Fibroblast of skin of scalp (primary cell): ENCODE results near the gene ICAM5.
"Not testable (repeated sequence)": the region's sequence is repeated elsewhere in the genome, so short reads cannot be mapped to it uniquely, and the experiment has no call there.

Source experiments
- DNase-seq: peaks from one replicate; pipeline ENCODE4 v3.0.0-alpha.2; 2013

Gene ICAM5

GRCh38 chr19:10270616-10271394 is 18.9 kb upstream of the ICAM5 start, which contains the start of gene ICAM1:
TSS of gene ICAM1 (plus strand) at chr19:10271120. CDS start at chr19:10271160, 40 bp downstream.
- DNase-seq = peak; percentile 38

GRCh38 chr19:10271543-10272086 is 18.1 kb upstream of the ICAM5 start:
- no peak for DNase-seq

GRCh38 chr19:10274589-10274988 is 15.2 kb upstream of the ICAM5 start:
- no peak for DNase-seq

DNA sequence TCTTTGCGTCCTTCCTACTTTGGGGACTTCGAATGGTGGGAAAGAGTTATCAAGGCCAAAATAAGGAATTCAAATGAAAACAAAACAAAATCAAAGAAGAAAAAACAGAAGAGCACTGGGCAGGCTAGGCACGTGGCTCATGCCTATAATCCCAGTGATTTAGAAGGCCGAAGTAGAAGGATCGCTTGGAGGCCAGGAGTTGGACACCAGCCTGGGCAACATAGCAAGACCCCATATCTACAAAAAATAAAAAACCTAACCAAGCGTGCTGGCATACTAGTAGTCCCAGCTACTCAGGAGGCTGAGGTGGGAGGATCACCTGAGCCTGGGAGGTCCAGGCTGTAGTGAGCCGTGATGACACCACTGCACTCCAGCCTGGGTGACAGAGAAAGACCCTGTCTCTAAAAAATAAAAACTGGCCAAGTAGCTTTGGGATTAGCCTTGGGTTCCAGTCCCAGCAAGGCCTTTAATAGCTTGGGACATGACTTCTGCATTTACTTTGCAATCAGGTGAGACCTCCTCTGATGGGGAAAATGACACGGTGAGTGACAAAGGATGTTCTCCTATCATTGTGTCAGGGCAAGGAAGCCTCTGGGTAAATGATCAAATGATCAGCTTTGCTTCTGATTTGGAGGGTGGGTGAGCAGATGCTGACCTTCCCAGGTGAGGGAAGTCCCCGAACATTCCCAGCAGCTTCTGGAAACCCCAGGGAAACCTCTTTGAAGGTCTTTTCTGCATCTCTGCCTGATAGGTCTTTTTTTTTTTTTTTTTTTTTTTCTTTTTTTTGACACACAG is 11.8 kb upstream of the ICAM5 start:
- no peak for DNase-seq

- DNase-seq = no peak
Measured at GRCh38 chr19:10278935-10279334, 10.8 kb upstream of the ICAM5 start.

GRCh38 chr19:10279737-10280442 is 9.9 kb upstream of the ICAM5 start:
- DNase-seq = no peak

DNA sequence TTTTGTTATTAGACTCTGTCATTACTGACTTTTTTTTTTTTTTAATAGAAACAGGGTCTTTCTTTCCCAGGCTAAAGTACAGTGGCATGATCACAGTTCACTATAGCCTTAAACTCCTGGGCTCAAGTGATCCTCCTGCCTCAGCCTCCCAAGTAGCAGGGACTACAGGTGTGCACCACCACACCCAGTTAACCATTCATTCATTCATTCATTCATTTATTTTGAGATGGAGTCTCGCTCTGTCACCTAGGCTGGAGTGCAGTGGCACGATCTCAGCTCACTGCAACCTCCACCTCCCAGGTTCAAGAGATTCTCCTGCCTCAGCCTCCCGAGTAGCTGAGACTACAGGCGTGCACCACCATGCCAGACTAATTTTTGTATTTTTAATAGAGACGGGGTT is 7.7 kb upstream of the ICAM5 start:
- DNase-seq = not testable (repeated sequence)

DNA sequence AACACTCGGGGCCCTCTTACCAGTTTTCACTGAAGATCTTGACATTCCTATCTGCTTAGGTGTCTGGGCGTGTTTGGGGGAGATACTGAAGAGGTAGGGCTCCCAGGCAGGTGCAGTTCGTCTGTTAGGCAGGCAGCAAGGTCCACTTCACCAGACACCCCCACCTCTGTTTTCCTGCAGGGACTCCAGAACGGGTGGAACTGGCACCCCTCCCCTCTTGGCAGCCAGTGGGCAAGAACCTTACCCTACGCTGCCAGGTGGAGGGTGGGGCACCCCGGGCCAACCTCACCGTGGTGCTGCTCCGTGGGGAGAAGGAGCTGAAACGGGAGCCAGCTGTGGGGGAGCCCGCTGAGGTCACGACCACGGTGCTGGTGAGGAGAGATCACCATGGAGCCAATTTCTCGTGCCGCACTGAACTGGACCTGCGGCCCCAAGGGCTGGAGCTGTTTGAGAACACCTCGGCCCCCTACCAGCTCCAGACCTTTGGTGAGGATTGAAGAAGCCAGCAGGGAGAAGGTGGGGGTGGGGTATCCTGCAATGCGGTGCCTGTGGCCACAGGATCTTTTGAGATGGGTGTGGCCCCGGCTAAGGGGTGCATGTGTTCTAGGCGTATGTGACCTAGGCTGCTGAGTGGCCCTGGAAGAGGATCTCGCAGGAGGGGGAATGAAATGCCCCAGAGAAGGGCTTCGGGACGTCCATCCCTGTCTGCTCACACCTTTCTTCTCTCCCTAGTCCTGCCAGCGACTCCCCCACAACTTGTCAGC is 6.3 kb upstream of the ICAM5 start:
- DNase-seq = no peak

- no peak for DNase-seq
Measured at GRCh38 chr19:10284065-10284959, 5.4 kb upstream of the ICAM5 start.

DNA sequence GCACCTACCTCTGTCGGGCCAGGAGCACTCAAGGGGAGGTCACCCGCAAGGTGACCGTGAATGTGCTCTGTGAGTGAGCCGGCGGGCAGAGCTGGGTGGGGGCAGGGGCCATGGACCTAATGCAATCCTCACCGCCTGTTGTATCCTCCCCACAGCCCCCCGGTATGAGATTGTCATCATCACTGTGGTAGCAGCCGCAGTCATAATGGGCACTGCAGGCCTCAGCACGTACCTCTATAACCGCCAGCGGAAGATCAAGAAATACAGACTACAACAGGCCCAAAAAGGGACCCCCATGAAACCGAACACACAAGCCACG is 4.8 kb upstream of the ICAM5 start:
- DNase-seq = no peak

- no peak for DNase-seq
Measured at GRCh38 chr19:10285393-10285792, 4.4 kb upstream of the ICAM5 start.

- DNase-seq = no peak
Measured at GRCh38 chr19:10286803-10287737, 2.7 kb upstream of the ICAM5 start, which contains the start of gene ICAM4. TSS of gene ICAM4 (plus strand) at chr19:10286955. CDS start at chr19:10287013, 58 bp downstream.

- DNase-seq = peak; percentile 47
Measured at GRCh38 chr19:10288662-10289166, 1.0 kb upstream of the ICAM5 start.

GRCh38 chr19:10289167-10289835 is 451 bp upstream of the ICAM5 start:
- peak; percentile 45 for DNase-seq

DNA sequence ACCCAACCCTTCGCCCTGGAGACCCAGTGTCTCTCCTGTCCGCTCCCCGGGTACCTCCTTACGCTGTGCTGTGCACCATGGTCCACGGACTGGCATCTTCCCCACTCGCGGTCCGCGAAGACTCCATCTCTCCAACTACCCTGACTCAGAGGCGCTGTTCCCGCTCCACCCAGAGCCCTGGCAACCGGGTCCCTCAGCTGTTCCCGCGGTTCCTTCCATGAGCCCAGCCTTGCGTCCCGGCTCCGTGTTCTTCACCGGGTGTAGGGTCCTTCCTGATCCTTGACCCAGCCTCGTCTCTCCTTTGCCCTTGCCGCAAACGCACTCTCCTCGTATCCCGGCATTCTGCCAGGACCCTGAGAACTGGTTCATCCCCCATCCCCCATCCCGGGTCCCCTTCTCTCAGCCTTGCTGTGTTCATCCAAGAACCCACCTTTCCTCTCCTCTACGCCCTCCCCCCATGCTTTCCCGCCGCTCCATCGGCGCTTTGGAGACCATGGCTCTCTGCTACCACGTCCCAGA is 664 bp downstream of the ICAM5 start:
- no peak for DNase-seq

DNA sequence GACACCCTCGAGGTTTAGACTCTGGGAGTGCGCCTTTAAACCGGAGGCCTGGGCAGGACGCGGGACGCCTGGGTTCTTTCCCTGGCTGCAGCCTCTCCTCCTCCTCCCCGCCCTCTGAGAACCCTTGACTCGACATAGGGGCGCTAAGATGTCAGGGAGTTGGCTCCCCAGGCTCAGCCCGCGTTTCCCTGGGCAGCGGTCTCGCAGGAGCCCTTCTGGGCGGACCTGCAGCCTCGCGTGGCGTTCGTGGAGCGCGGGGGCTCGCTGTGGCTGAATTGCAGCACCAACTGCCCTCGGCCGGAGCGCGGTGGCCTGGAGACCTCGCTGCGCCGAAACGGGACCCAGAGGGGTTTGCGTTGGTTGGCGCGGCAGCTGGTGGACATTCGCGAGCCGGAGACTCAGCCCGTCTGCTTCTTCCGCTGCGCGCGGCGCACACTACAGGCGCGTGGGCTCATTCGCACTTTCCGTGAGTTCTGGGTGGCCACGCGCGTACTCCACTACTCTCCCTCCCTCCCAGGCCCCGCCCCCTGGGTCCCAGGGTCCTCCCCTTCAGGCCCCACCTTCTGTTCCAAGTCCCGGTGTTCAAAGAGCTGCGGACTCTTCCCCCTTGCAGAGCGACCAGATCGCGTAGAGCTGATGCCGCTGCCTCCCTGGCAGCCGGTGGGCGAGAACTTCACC is 1.3 kb downstream of the ICAM5 start:
- no peak for DNase-seq

DNA sequence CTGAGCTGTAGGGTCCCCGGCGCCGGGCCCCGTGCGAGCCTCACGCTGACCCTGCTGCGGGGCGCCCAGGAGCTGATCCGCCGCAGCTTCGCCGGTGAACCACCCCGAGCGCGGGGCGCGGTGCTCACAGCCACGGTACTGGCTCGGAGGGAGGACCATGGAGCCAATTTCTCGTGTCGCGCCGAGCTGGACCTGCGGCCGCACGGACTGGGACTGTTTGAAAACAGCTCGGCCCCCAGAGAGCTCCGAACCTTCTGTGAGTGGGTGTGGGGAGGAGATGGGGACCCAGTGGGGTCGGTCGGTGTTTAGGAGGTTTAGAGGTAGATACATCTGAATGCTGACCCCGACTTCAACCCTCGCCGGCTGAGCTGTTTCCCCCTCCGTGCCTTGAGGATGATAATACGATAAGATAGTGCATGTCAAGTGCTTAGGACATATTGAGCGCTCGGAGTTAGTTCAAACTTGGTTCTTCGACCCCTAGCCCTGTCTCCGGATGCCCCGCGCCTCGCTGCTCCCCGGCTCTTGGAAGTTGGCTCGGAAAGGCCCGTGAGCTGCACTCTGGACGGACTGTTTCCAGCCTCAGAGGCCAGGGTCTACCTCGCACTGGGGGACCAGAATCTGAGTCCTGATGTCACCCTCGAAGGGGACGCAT is 1.9 kb downstream of the ICAM5 start:
- no peak for DNase-seq
